GM18498 (cell line): ENCODE data around the gene ZNF451.

Source experiments
- ATAC-seq: cut with Tn5 transposase; IDR thresholded peaks from one replicate; pipeline ENCODE4 v1.9.1; 2021; ENCODE audit warnings: mild to moderate bottlenecking, moderate library complexity; ENCODE audit not compliant: unreplicated experiment

The ZNF451 gene

DNA sequence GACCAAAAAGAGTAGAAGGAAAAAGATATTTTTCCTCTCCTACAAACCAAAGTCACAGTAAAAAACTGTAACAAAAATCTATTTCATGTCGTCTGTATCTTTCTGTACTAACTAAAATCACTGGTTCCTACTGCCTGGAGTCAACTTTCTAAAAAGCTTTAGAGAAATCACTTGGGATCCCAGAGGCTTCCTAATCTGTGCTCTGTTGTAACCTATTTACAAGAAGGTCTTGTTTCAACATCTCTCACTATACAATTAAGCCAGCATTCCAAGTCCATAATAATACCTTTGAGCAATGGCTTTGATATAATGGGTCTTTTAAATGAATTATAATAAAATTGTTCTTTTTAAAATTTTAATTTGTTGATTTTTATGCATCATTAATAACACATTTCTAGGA, 111.7 kb downstream of the ZNF451 start:
- no peak for ATAC-seq

DNA sequence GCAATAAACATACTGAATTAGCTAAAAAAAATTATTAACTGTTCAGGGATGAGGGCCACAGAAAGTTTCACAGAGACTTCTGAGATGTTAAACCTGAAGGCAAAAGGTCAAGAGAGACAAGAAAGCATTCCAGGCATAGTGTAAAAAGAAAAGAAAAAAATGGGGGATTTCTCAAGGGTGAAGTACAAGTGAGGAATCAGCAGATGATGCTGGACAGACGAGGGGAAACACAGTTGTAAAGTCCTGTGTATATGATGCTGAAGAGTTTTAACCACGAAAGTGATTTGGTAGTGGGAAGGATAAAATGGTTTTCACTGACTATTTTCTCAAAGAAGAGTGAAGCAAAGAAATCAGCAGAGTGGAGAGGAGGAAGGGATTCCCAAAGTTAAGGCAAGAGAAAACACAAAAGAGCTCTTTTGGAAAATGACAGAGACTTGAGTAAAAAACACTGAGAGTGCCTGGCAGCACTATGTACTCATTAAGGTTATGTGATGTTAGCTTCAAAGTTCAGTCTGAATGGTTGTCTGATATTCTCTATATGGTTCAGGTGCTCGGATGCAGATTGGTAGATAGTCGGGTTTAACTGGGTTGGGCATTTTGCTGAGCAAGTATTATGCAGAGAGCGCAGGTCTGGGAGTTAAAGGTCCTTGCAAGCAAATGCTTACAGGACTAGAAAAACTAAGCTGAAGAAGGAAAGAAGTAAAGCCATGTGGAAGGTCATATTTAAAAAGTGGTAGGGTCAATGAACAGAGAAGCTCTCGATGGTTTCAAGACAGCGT, 115.8 kb downstream of the ZNF451 start:
- no peak for ATAC-seq

- ATAC-seq: no peak
Observed at GRCh38 chr6:57207141-57207540, 117.2 kb downstream of the ZNF451 start.

- no peak for ATAC-seq
Observed at GRCh38 chr6:57207872-57208271, 117.9 kb downstream of the ZNF451 start.

- no peak for ATAC-seq
Observed at GRCh38 chr6:57209030-57209429, 119.0 kb downstream of the ZNF451 start.

DNA sequence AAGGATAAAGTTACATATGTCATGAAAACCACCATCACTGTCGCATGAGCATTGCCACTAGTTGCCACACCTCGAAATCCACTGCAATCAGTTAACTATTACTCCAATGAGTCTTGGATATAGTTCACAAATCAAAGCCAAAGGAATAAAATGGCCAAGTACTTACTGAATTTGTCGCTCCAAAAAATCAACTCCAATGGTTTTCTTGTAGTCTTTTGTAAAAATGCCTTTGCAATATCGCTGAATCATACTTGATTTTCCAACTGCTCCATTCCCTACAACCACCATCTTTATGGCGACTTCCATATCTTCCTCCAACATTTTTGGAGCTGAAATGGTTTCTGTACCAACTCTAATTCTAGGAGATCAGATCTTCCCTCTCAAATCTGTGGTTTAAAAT, 120.1 kb downstream of the ZNF451 start:
- ATAC-seq: no peak

- no peak for ATAC-seq
Observed at GRCh38 chr6:57215260-57215659, 125.3 kb downstream of the ZNF451 start.

- no peak for ATAC-seq
Observed at GRCh38 chr6:57216235-57217101, 126.5 kb downstream of the ZNF451 start.

DNA sequence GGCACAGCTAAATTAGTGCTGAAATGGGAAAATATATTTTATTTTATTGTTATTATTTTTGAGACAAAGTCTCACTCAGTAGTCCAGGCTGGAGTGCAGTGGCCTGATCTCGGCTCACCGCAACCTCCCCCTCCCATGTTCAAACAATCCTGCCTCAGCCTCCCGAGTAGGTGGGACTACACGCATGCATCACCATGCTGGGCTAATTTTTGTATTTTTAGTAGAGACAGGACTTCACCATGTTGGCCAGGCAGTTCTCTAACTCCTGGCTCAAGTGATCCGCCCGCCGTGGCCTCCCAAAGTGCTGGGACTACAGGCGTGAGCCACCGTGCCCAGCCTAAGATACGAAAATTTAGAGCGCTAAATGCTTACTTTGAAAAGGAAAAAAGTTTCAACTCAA, 127.3 kb downstream of the ZNF451 start:
- ATAC-seq: no peak
